ENCODE results near the gene ENTPD8. TPM values are rescaled to one million over a fixed set of nuclear protein-coding genes. Genes with fewer than 3 reads are reported as not detected.
A peak's percentile ranks its signal among the peaks of the same experiment; 100 is the strongest.

ENTPD8 gene
- total and polyA plus RNA-seq, 2 of the 13 experiments (the other 11 are each of a cell fraction or from before 2014, with no cell fraction given): 0.26 to 0.44 TPM

DNA sequence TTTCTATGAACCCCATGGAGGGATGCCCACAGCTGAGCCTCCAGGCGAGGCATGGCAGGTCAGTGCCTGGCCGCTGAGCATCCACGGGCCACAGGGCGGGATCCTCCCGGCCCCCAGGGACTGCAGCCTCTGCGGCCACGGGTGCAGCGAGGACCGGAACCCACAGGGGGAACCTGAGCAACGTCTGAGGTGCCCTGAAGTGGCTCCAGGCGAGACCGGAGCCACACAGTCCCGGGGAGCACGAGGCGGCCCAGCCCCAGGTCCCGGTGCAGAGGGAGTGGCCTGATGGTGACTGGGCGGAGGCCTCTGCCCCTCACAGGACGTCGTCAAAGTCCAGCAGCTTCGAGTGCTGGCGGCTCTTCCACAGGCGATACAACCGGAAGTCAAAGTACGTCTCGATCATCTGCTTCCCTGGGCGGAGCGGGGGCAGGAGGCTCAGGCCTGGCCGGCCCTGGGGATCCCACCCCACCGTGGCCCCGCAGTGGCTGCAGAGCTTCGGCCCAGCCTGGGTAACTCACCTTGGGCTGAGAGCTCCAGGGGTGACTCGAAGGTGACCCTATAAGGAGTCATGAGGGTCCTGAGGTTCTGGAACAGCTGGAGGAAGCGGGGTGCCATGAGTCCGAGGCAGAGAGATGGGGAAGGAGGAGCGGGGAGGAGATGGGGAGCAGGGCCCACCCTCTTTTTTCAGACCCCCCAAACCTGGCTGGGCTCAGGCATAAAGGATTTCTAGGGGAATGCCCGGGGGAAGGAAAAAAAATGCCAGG lies 8.1 kb upstream of the ENTPD8 start (continued):
- TF ChIP-seq, protein P1, sequence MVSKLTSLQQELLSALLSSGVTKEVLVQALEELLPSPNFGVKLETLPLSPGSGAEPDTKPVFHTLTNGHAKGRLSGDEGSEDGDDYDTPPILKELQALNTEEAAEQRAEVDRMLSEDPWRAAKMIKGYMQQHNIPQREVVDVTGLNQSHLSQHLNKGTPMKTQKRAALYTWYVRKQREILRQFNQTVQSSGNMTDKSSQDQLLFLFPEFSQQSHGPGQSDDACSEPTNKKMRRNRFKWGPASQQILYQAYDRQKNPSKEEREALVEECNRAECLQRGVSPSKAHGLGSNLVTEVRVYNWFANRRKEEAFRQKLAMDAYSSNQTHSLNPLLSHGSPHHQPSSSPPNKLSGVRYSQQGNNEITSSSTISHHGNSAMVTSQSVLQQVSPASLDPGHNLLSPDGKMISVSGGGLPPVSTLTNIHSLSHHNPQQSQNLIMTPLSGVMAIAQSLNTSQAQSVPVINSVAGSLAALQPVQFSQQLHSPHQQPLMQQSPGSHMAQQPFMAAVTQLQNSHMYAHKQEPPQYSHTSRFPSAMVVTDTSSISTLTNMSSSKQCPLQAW (CRISPR knock-in tag; IDR thresholded peaks at IDR 0.05): no peak
- TF ChIP-seq ZNF143 (CRISPR knock-in tag; IDR thresholded peaks at IDR 0.05): no peak

DNA sequence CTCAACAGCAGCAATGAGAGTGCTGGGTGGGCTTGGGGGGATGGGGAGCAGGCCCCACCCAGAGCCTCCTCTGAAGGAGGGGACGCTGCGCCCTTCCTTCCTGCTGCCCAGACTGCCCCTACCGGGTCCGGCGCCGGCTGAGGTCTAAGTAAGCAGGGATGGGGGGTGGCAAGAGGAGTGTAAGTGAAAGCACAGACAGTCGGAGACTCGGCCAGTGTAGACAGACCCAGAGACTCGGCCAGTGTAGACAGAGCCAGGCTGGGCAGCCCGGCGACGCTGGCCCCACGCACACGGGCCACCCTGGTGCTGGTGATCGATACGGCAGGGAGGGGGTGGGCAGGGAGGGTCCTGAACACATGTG lies 7.4 kb upstream of the ENTPD8 start:
- WGBS (ENCODE audit: low lambda C conversion rate): 95% methylated on average over 11 of the region's 16 CpGs
- Histone ChIP-seq H3K9me3 (ENCODE audit: low read length) (no peaks in the 10 kb centered on the region), H4K20me1 (ENCODE audit: insufficient read depth, low read length) (peaks cover 7% of the 10 kb centered on the region; the same call in 1 of the 2 replicates), H3K4me3 (replicated peaks in 1 of 3; ENCODE audit: insufficient read depth in 1 of 3, low read depth in 2 of 3, low read length in 3 of 3) (no peak overlapping the region), H3K27ac (ENCODE audit: extremely low read length, insufficient read depth, low read length) (no peak overlapping the region), H3K9ac (ENCODE audit: insufficient read depth, low read depth, low read length) (no peak overlapping the region), H3K4me1 (ENCODE audit: insufficient read depth, low read length) (peaks cover 38% of the 10 kb centered on the region), H3K27me3 (ENCODE audit: control insufficient read depth in 1 of 2, insufficient read depth in 2 of 2, low read length in 2 of 2) (no peaks in the 10 kb centered on the region), H3K36me3 (replicated peaks in 1 of 2; ENCODE audit: control insufficient read depth in 1 of 2, insufficient read depth in 2 of 2, low read length in 2 of 2) (peaks cover 8 to 28% of the 10 kb centered on the region in 2 experiments), H3K79me2 (ENCODE audit: insufficient read depth, low read length) (no peaks in the 10 kb centered on the region), H3K4me2 (ENCODE audit: low read depth, low read length) (no peak overlapping the region), H2AFZ (ENCODE audit: low read length) (no peak overlapping the region)
- ChIA-PET CTCF (ENCODE audit: low intra/inter-chr PET ratio, low total read pairs) (no interaction called here), POLR2A (interaction anchor here (1.0 to 3.3 kb wide), 3 partner anchors 11 to 146 kb away, joined by 3 to 12 read pairs (median 4); partner anchors contain the start of genes EXD3, NOXA1, NRARP and NSMF)
- in situ Hi-C loops (cut with HindIII; ENCODE audit: extremely low pct_ligation_motif_present, low pct_unique_long_range_greater_than_20kb): no loop called here
- TF ChIP-seq ZNF660 (CRISPR knock-in tag; IDR thresholded peaks at IDR 0.05; ENCODE audit: borderline replicate concordance, low read depth): no peak
- peak; percentile 8; the same call in 1 of the 2 replicates for TF ChIP-seq HNRNPL (IDR thresholded peaks at IDR 0.05; ENCODE audit: low read depth, low read length)
- TF ChIP-seq NFKBIZ (CRISPR knock-in tag; IDR thresholded peaks at IDR 0.05): no peak
- TF ChIP-seq NFE2 (CRISPR knock-in tag; IDR thresholded peaks at IDR 0.05): no peak
- TF ChIP-seq, protein P2, sequence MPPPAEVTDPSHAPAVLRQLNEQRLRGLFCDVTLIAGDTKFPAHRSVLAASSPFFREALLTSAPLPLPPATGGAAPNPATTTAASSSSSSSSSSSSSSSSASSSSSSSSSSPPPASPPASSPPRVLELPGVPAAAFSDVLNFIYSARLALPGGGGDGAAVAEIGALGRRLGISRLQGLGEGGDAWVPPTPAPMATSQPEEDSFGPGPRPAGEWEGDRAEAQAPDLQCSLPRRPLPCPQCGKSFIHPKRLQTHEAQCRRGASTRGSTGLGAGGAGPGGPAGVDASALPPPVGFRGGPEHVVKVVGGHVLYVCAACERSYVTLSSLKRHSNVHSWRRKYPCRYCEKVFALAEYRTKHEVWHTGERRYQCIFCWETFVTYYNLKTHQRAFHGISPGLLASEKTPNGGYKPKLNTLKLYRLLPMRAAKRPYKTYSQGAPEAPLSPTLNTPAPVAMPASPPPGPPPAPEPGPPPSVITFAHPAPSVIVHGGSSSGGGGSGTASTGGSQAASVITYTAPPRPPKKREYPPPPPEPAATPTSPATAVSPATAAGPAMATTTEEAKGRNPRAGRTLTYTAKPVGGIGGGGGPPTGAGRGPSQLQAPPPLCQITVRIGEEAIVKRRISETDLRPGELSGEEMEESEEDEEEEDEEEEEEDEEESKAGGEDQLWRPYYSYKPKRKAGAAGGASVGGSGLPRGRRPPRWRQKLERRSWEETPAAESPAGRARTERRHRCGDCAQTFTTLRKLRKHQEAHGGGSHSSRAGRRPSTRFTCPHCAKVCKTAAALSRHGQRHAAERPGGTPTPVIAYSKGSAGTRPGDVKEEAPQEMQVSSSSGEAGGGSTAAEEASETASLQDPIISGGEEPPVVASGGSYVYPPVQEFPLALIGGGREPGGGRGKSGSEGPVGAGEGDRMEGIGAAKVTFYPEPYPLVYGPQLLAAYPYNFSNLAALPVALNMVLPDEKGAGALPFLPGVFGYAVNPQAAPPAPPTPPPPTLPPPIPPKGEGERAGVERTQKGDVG (CRISPR knock-in tag; IDR thresholded peaks at IDR 0.05; ENCODE audit: borderline replicate concordance): no peak
- TF ChIP-seq ZNF543 (CRISPR knock-in tag; IDR thresholded peaks at IDR 0.05): no peak
- TF ChIP-seq RBFOX2 (IDR thresholded peaks at IDR 0.05; ENCODE audit: low read depth, low read length): 0 out of 2 replicates have a peak, but pooled peaks have one; percentile 21
- TF ChIP-seq DPF2 (CRISPR knock-in tag; IDR thresholded peaks at IDR 0.05; ENCODE audit: borderline replicate concordance, low read depth): no peak
- no peak for TF ChIP-seq ZNF337 (CRISPR knock-in tag; IDR thresholded peaks at IDR 0.05; ENCODE audit: borderline replicate concordance, low read depth)
- FAIRE-seq: no peak
- no TSS peak for BruUV-seq (replicated peaks)
- no peak for ATAC-seq
- intact Hi-C loops (cut with micrococcal nuclease; ENCODE audit: unreplicated experiment): loop anchor here (5.0 kb wide), 1 partner anchor 161 kb away; no protein-coding TSS in a partner anchor
- DNase-seq (ENCODE audit: low spot score): no peak
